COLO829 (cell line): ENCODE measurements around the gene ZKSCAN4.

Source experiments
- DNase-seq: peaks from one replicate; pipeline ENCODE4 v3.0.0; 2012; ENCODE audit warnings: low spot score

The ZKSCAN4 gene

DNA sequence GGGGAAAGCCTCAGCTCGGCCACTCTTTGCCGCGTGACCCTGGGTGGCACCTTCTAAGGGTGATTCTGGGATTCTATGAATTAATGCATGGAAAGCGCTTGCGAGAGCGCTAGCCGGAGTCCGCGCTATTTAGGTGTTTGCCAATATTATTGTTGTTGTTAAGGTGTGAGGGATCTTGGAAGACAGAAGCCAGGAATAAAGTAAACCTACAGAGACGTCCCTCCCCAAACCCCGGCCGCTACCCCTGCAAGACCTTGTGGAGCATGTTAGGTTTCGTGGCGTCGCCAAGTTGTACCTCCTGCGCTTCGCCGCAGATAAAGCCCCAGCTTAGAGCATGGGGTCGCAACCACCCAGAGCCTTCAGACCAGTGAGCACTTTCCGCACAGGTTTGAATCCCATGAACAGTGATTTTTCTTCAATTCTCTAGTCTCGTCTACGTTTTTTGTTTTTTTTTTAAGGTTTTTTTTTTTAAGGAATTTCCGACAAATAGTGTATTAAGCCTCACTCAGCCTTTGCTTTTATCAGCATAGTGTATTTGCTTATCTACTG lies 43.9 kb downstream of the ZKSCAN4 start:
- no peak for DNase-seq

DNA sequence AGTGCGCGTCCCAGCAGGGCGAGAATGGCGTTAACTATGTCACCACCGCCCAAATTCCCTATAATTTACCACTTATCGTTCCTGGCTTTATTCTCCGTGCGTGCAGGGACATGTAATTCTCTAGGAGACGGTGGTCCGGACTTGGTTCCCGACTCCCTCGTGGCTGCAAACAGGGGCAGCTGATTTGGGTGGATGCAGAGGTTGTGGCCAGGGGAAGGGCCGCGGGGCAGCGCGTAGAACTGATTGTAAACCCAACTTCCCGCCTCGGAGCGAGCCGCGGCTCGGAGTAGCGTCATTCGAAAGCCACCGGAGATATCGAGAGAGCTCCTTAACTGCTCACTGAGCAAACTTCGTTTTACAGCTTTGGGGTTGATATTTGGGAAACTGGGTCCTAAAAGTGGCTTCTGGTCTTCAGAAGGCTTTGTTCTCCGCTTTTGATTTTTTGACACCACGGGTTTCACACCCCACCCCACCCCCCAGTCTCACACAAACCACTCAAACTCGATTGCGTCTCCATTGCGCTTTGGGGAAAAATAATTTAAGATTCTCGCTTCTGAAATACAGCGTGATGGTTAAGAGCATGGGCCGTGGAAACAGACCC lies 44.5 kb downstream of the ZKSCAN4 start:
- DNase-seq = no peak

DNA sequence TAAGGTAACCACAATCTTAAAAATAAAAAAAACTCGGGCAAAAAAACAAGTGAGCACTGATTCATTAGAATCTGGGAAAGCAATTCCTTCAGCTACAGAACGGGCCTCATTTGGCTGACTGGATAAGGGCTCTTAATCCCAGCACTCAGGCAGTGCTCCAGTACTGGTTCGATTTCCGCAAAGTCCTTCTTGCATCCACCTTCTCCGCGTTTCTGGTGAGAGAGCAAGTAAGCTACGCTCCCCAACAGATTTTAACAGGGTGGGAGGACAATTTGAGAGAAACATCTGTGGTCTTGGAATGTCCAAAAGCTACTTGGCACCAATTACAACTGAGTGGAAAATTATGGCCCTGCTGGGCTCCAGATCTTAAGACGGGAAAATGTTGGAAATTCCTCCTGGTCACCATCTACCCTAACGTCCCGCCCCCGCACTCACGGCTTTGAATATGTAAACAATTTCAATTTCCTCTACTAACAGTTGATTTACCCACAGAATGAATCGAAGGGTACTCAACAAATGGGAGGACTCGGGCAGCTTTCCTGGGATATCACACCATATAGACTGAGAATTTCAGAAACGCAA lies 45.0 kb downstream of the ZKSCAN4 start:
- DNase-seq = no peak

DNA sequence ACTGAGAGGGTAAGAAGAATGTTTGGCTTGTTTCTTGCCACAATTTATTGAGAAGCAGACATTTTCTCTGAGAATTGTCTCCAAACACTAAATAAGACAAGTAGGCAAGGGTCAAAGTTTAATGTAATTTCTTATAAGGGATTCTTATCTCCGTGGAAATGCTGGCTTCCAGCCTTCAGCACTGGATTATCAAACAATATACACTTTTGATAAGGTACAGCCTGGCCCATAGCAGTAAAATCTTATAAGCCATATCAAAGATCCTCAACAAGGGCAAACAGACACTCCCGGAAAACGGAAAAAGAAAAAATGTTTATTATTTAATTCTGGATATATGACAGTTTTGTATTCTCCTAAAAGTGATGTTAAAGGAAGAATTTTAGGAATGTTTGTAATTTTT lies 45.5 kb downstream of the ZKSCAN4 start:
- DNase-seq = peak; percentile 20

DNA sequence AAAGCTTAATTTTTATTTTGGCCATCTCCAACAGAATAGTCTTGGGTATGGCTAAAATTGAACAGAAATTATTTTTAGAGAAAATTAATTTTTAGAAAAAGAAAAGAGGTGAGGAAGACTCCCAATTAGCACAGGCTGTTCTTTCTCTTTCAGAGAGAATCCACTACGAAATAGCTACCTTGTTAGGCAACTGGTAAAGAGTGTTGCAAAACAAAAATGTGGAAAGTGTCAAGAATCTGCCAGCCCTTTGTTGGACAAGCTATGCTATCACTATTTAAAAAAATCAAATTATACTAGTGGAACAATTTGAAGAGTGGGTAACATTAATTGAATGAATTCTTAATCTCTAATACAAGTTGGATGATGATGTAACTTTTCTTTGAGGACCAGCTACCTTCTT lies 46.2 kb downstream of the ZKSCAN4 start:
- DNase-seq = no peak

DNA sequence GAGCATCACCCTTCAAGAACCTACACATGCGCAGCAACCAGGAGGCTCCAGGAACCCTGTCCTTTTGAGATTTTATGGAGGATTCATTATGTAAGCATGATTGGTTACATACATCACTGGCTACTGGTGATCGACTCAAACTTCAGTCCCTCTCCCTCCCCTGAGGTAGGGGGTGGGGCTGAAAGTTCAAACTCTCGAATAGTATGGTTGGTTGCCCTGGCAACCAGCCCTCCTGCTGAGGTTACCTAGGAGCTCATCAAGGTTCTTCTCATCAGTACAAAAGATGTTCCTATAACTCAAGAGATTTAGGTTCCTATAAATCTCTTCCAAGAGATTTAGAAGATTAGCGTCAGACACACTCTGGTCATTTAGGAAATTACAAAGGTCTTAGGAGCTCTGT lies 48.9 kb downstream of the ZKSCAN4 start:
- no peak for DNase-seq

DNA sequence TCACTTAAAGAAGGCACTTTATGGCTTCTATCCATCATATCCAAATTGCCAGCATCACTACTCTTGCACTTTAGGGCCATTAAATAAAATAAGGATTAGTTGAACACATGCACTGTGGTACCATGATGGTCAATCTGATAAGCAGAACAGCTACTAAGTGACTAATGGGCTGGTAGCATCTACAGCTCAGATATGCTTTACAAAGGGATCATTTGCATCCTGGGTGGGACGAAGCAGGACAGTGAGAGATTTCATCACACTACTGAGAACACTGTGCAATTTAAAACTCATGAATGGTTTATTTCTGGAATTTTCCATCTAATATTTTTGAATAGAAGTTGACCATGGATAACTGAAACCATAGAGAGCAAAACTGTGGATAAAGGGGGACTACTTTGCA lies 52.0 kb downstream of the ZKSCAN4 start:
- DNase-seq = no peak
